ENCODE results near the gene OSBPL6.

- TF ChIP-seq EZH2 (IDR thresholded peaks at IDR 0.05; ENCODE audit: borderline replicate concordance, low read depth, low read length, severe bottlenecking) (no peak), CTCF (IDR thresholded peaks at IDR 0.05; ENCODE audit: borderline replicate concordance, extremely low read depth, low read length, poor library complexity, severe bottlenecking) (no peak)
Observed at GRCh38 chr2:178395295-178395694, 201.0 kb downstream of the OSBPL6 start.
